Spinal cord (tissue), 10 donors: ENCODE data around the gene QSOX1. TPM values are rescaled to one million over a fixed set of nuclear protein-coding genes. Genes with fewer than 3 reads are reported as not detected.
A peak's percentile ranks its signal among the peaks of the same experiment; 100 is the strongest.

Experiments
- DNase-seq, 6 donors: peaks; one replicate each; pipeline versions ENCODE4 v3.0.0 to v3.0.0-alpha.2; 2013 to 2015; ENCODE audit warnings: low spot score in 6 of 6, low read depth in 4 of 6
- H3K27ac ChIP-seq: one replicate; pipeline ENCODE4 v1.5.1; 2013; ENCODE audit warnings: low read depth, low read length, control low read depth
- H3K27me3 ChIP-seq: one replicate; pipeline ENCODE4 v1.6.1; 2013; ENCODE audit warnings: low read length; ENCODE audit not compliant: control insufficient read depth, insufficient read depth
- H3K36me3 ChIP-seq: one replicate; pipeline ENCODE4 v1.6.1; 2013; ENCODE audit warnings: low read length; ENCODE audit not compliant: control insufficient read depth, insufficient read depth
- H3K4me1 ChIP-seq: one replicate; pipeline ENCODE4 v1.6.1; 2013; ENCODE audit warnings: low read length; ENCODE audit not compliant: control insufficient read depth, insufficient read depth
- H3K4me3 ChIP-seq: one replicate; pipeline ENCODE4 v1.5.1; 2013; ENCODE audit warnings: low read depth, low read length, control low read depth
- H3K9me3 ChIP-seq: one replicate; pipeline ENCODE4 v1.6.1; 2013; ENCODE audit warnings: low read length; ENCODE audit not compliant: control insufficient read depth, insufficient read depth
- WGBS: methylation state at CpG from one replicate; pipeline ENCODE4 v1.1.5; 2013; ENCODE audit warnings: missing lambda C conversion rate; ENCODE audit not compliant: insufficient coverage; 5-methylcytosine and 5-hydroxymethylcytosine counted together
- polyA plus RNA-seq, 2 donors: library from polyadenylated mRNA; unstranded; fragments of 120-200 nt; gene quantifications; one replicate each; pipeline ENCODE4 v1.2.1, GENCODE V29; 2013; ENCODE audit not compliant: insufficient read length in 2 of 2
- total RNA-seq, 2 donors: library from RNA; depleted of rRNA in 1 of 2; stranded (reverse); fragments of 120-200 nt in 1 of 2; fragments of >200 nt in 1 of 2; gene quantifications; one replicate each; pipeline versions ENCODE4 v1.2.3 to v1.2.4, GENCODE V29; 2013 to 2014
- donor health status: healthy.

QSOX1 gene
- total and polyA plus RNA-seq, 4 donors, result 25.0 to 46.5 (median 32.7) TPM

DNA sequence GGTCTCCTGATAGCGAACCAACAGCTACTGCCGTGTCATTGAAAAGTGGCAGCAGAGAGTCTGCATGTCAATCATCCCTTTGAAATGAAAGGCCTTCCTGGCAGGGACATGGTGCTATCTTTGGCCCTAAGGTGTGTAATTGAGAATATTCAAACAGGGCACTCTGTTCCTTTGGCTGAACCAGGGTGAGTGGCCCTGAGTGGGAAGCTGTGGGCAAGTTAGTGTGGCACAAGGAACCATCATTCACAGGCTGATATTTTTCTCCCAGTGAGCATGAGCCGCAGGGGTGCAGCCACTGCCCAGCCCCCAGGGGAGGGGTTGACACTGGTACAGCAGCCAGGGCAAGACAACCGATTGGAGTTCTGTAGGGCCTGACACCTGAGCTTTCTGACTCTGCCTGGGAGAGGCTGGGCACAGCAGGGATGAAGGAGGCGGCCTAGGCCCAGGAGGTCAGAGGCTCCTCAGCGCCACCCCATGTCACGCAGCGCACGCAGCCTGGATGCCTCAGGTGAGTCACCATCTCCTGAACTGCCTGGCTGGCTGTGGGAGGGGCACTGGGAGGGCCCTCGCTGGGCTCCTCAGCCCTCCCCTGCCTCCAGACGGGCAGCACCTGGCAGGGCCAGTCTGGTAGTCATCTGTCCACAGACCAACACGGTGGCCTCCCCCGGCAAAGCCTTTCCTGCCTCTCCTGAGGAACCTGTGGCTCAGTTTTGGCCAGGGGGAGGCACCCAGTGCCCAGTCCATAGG is 13.2 kb downstream of the QSOX1 start:
- DNase-seq, result no peak
- Histone ChIP-seq H3K27me3 (no peaks in the 10 kb centered on the region), H3K9me3 (no peaks in the 10 kb centered on the region), H3K4me1 (peaks cover 25% of the 10 kb centered on the region), H3K36me3 (peaks cover 39% of the 10 kb centered on the region), H3K4me3 (no peak overlapping the region), H3K27ac (no peak overlapping the region)
- WGBS, result 83% methylated on average over 13 of the region's 13 CpGs

DNA sequence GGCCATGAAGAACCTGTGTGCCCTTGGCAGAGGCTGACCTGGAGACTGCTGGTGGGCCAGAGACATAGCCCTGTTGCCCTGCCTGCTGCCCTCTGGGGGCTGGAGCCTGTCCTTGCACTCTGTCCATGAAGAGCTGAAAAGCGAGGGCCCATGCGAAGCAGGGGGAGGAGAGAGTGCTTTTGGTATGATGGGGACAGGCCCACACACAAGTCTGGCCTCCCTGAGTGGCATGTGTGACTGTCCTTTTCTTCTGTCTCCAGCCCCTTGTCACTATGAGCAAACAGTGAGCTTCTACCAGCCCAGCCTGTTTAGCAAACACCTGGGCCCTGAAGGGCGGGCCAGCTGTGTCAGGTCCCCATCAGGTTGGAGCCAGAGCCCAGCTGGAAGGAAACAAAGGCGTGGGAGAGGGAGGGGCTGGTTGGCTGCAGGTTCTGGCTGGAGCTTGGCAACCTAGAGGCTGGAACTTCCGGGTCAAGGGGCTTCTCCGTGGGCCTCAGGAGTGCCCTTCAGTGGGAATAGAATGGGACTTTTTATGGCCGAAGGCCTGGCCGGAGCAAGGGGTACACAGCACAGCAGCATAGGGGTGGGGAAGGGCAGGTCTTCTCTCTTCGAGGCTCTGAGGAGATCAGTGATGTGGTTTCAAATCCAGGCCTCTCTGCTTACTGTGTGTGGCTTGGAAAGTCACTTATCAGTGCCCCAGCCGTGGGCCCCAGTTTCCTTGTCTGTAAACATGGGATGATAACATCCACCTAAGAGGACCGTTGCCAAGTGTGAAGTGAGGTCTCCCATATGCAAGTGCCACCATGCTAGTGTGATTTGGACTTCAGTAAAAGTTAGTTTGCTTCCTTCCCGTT is 14.3 kb downstream of the QSOX1 start:
- WGBS, result 85% methylated on average over 12 of the region's 12 CpGs
- no peaks in the 10 kb centered on the region for H3K9me3 ChIP-seq
- DNase-seq, result no peak
- H3K4me3 ChIP-seq, result no peak overlapping the region
- no peak overlapping the region for H3K27ac ChIP-seq
- H3K4me1 ChIP-seq, result peaks cover 29% of the 10 kb centered on the region
- peaks cover 39% of the 10 kb centered on the region for H3K36me3 ChIP-seq
- no peaks in the 10 kb centered on the region for H3K27me3 ChIP-seq

DNA sequence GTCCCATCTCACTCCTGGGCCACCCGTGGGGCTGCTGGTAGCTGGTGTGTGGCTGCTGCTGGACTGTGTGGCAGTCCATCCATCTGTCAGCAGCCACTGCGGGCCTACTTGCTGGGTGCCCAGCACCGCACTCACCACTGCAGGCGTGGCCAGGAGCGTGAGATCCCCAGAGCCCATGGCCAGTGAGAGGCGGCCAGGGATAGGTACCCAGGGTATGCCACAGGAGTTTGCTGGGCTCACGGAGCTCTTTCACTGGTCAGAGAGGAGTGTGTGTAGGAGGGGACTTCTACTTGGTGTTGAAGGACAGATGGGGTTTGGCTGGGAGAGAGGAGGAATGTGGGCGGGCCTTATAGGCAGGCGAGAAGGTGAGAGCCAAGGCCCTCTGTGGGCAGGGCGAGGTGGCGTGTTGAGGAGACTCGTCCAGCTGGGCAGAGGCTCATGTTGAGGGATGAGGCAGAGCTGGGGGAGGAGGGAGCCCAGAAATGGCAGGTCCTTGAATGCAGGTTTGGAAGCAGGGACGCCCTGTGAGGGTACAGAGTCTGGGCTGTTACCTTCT is 15.0 kb downstream of the QSOX1 start:
- 87% methylated on average over 13 of the region's 13 CpGs for WGBS
- no peak for DNase-seq
- Histone ChIP-seq H3K27me3 (no peaks in the 10 kb centered on the region), H3K4me3 (no peak overlapping the region), H3K36me3 (peaks cover 36% of the 10 kb centered on the region), H3K27ac (no peak overlapping the region), H3K9me3 (no peaks in the 10 kb centered on the region), H3K4me1 (peaks cover 33% of the 10 kb centered on the region)

DNA sequence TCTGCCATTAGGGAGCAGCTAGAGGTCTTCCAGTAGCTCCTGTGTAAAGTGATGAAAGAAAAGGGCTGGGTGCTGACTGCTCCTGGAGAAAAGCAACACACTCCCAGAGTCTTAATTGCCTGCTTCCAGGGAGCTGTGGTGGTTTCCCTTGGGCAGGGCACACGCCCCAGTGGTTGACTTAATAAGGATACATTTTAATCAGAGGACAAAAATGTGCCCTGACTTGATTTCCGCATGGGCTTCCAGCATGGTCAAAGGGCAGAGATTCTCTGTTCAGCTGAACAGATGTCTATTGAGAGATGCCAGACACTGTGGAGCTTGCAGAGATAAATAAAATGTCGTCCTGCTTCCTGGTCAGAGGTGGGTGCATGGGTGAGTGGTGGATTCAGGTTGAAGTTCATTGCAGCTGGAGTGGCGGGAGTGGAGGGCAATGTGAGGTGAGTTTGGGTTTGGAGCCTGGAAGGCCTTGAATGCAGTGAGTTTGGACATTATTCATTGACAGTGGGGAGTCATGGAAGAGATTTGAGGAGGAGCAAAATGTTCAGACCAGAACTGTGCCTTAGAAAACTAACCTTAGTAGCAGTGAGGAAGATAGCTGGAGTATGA is 16.0 kb downstream of the QSOX1 start:
- H3K36me3 ChIP-seq, result peaks cover 36% of the 10 kb centered on the region
- H3K4me1 ChIP-seq, result peaks cover 32% of the 10 kb centered on the region
- H3K27ac ChIP-seq, result no peak overlapping the region
- H3K9me3 ChIP-seq, result no peaks in the 10 kb centered on the region
- H3K4me3 ChIP-seq, result no peak overlapping the region
- no peaks in the 10 kb centered on the region for H3K27me3 ChIP-seq
- 73% methylated on average over 4 of the region's 4 CpGs for WGBS
- DNase-seq, result no peak

DNA sequence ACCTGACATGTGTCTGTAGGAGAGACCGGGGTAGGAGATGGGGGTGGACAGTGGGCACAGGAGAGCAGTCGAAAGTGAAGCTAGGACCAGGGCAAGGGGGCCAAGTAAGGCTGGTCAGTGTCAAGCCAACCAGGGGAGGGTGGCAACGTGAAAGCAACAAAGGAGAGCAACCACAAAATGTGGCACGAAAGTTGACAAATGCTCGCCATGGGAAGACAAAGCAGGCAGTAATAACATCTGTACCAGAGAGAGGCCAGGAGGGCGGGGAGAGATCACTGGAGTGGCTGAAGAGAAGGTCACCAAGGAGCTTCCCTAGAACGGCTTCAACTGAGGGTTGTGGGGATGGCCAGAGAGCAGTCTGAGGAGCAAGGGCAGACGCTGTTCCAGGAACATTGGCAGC is 17.0 kb downstream of the QSOX1 start:
- Histone ChIP-seq H3K4me1 (peaks cover 29% of the 10 kb centered on the region), H3K27ac (no peak overlapping the region), H3K27me3 (no peaks in the 10 kb centered on the region), H3K4me3 (no peak overlapping the region), H3K9me3 (no peaks in the 10 kb centered on the region), H3K36me3 (peaks cover 35% of the 10 kb centered on the region)
- WGBS, result 94% methylated on average over 7 of the region's 8 CpGs
- no peak for DNase-seq

DNA sequence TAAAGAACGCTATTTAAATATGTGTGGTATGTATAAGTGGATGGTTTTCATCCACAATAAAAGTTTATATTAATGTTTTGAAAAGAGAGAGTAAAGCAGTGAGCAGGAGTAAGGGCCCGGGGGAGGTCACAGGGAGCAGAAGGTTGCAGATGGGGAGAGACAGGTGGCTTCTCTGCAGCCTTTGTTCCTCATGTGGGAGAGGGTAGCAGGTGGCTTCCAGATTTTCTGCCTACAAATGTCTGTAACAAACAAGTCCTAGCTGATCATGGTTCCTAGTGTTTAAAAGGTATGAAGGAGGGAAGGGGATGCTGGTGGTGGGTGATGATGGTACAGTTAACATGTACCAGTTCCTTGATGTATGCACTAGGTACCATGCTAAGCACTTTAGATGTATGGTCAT is 18.8 kb downstream of the QSOX1 start:
- no peak for DNase-seq
- H3K4me3 ChIP-seq, result no peak overlapping the region

DNA sequence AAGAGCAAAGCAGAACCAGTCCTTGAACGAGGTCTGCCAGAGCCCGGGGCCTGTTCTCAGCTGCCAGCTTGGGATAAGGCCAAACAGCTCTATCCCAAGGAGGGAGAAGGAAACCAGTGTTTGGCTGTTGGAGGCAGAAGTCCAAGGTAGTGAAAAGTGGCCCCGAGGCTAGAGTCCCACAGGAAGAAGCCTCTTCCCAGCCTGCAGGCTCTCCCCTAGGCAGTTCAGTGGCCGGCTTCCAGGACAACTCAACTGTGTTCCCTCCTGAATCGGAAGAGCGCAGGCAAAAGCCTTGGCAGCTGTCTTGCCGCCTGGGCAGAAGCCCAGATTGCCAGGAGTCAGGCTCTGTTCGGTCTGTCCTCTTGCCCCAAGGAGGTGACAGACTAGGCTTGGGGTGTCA is 19.3 kb downstream of the QSOX1 start:
- DNase-seq, result peak in 5 of 6 donors; percentile 63 to 92 (median 73)
- WGBS, result 41% methylated on average over 8 of the region's 8 CpGs
- Histone ChIP-seq H3K4me3 (no peak overlapping the region), H3K27me3 (no peaks in the 10 kb centered on the region), H3K9me3 (no peaks in the 10 kb centered on the region), H3K4me1 (peaks cover 21% of the 10 kb centered on the region), H3K36me3 (peaks cover 20% of the 10 kb centered on the region), H3K27ac (no peak overlapping the region)

More for the DNA sequence above, 18.8 kb downstream of the QSOX1 start:
- Histone ChIP-seq H3K4me1 (peaks cover 21% of the 10 kb centered on the region), H3K9me3 (no peaks in the 10 kb centered on the region), H3K36me3 (peaks cover 23% of the 10 kb centered on the region), H3K27ac (no peak overlapping the region), H3K27me3 (no peaks in the 10 kb centered on the region)
- WGBS, result 75% methylated on average over 1 of the region's 2 CpGs

DNA sequence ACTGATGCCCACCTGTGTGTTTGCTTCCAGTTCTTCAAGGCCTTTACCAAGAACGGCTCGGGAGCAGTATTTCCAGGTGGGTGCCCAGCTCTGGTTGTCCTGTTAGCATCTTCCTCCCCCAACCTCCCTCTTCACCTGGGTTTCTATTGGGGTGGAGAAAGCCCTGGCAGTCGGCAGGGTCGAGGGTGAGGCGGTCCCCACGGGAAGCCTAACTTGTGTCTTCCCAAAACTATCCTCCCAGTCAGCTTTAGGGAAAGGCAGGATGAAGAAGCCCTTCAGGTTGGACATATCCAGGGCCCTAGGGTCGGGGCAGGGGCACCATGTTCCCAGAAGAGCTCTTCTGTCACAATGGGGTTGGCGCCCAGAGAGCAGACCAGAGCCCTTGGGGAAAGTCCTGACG is 20.6 kb downstream of the QSOX1 start:
- no peaks in the 10 kb centered on the region for H3K27me3 ChIP-seq
- H3K4me1 ChIP-seq, result peaks cover 21% of the 10 kb centered on the region
- no peak overlapping the region for H3K27ac ChIP-seq
- H3K36me3 ChIP-seq, result peaks cover 13% of the 10 kb centered on the region
- DNase-seq, result no peak
- no peaks in the 10 kb centered on the region for H3K9me3 ChIP-seq
- 95% methylated on average over 5 of the region's 9 CpGs for WGBS
- no peak overlapping the region for H3K4me3 ChIP-seq

DNA sequence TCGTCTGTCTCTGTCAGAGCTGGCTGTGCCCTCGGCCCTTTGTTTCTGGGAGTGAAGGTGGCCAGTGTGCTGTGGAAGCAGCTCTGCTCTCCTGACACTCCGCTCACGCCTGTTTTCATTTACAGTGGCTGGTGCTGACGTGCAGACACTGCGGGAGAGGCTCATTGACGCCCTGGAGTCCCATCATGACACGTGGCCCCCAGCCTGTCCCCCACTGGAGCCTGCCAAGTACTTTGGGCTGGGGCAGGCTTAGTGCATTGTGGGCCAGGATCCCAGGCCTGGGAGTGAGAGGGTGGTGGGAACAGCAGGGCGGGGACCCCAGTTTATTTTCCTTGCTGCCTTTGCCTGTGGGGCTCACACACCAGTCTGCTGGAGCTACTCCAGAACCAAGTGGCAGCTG is 21.1 kb downstream of the QSOX1 start:
- H3K9me3 ChIP-seq, result no peaks in the 10 kb centered on the region
- peaks cover 13% of the 10 kb centered on the region for H3K36me3 ChIP-seq
- DNase-seq, result no peak
- no peak overlapping the region for H3K4me3 ChIP-seq
- peaks cover 21% of the 10 kb centered on the region for H3K4me1 ChIP-seq
- H3K27ac ChIP-seq, result no peak overlapping the region
- WGBS, result 74% methylated on average over 7 of the region's 9 CpGs
- H3K27me3 ChIP-seq, result no peaks in the 10 kb centered on the region
